Measurements from ENCODE around the gene HBA1.
"Not testable (repeated sequence)": the region's sequence is repeated elsewhere in the genome, so short reads cannot be mapped to it uniquely, and the experiment has no call there.

The HBA1 gene

GRCh38 chr16:203246-203645, 26.8 kb downstream of the HBA1 start:
- ATAC-seq, result no peak
- TF ChIP-seq PPARA (CRISPR knock-in tag; IDR thresholded peaks at IDR 0.05; ENCODE audit: borderline replicate concordance), result no peak
- no peak for TF ChIP-seq ZNF565 (CRISPR knock-in tag; conservative IDR thresholded peaks at IDR 0.05; ENCODE audit: low read depth)
- TF ChIP-seq SNAI2 (CRISPR knock-in tag; IDR thresholded peaks at IDR 0.05), result no peak
- TF ChIP-seq BACH2 (CRISPR knock-in tag; IDR thresholded peaks at IDR 0.05; ENCODE audit: borderline replicate concordance), result no peak
- no peak for TF ChIP-seq OSR1 (CRISPR knock-in tag; IDR thresholded peaks at IDR 0.05)
- no peak for TF ChIP-seq ZC3H10 (CRISPR knock-in tag; IDR thresholded peaks at IDR 0.05)
- TF ChIP-seq TSHZ2 (CRISPR knock-in tag; IDR thresholded peaks at IDR 0.05), result no peak
- TF ChIP-seq GLIS3 (CRISPR knock-in tag; IDR thresholded peaks at IDR 0.05), result no peak
- no peak for TF ChIP-seq ARNTL (CRISPR knock-in tag; IDR thresholded peaks at IDR 0.05; ENCODE audit: borderline replicate concordance, low read depth)
- no peak for TF ChIP-seq PATZ1 (CRISPR knock-in tag; IDR thresholded peaks at IDR 0.05; ENCODE audit: borderline replicate concordance)
- TF ChIP-seq POU6F1 (CRISPR knock-in tag; IDR thresholded peaks at IDR 0.05; ENCODE audit: borderline replicate concordance, low read depth), result no peak
- no peak for TF ChIP-seq CSDC2 (CRISPR knock-in tag; IDR thresholded peaks at IDR 0.05)
- no peak for TF ChIP-seq TCF4 (CRISPR knock-in tag; IDR thresholded peaks at IDR 0.05; ENCODE audit: borderline replicate concordance)
- no peak for TF ChIP-seq ISL1 (CRISPR knock-in tag; IDR thresholded peaks at IDR 0.05)
- TF ChIP-seq ZFP3 (CRISPR knock-in tag; IDR thresholded peaks at IDR 0.05), result no peak

GRCh38 chr16:204046-204445, 27.6 kb downstream of the HBA1 start:
- ATAC-seq, result not testable (repeated sequence)

- ATAC-seq, result not testable (repeated sequence)
Measured at GRCh38 chr16:209359-209758, 32.9 kb downstream of the HBA1 start.

- not testable (repeated sequence) for ATAC-seq
Measured at GRCh38 chr16:211631-212180, 35.2 kb downstream of the HBA1 start.

GRCh38 chr16:212999-213398, 36.5 kb downstream of the HBA1 start:
- ATAC-seq, result no peak; the same call in 2 of the 3 replicates
- TF ChIP-seq ZFP30 (CRISPR knock-in tag; IDR thresholded peaks at IDR 0.05) (no peak), BACH2 (CRISPR knock-in tag; IDR thresholded peaks at IDR 0.05; ENCODE audit: borderline replicate concordance) (no peak), RARB (CRISPR knock-in tag; IDR thresholded peaks at IDR 0.05) (no peak), ESRRG (CRISPR knock-in tag; IDR thresholded peaks at IDR 0.05) (no peak), PPARA (CRISPR knock-in tag; IDR thresholded peaks at IDR 0.05; ENCODE audit: borderline replicate concordance) (no peak)

GRCh38 chr16:220021-220420, 43.5 kb downstream of the HBA1 start:
- ATAC-seq, result no peak
- TF ChIP-seq CREB5 (CRISPR knock-in tag; IDR thresholded peaks at IDR 0.05; ENCODE audit: low read depth) (no peak), RARB (CRISPR knock-in tag; IDR thresholded peaks at IDR 0.05) (no peak), ARNTL (CRISPR knock-in tag; IDR thresholded peaks at IDR 0.05; ENCODE audit: borderline replicate concordance, low read depth) (no peak), TOX (CRISPR knock-in tag; IDR thresholded peaks at IDR 0.05; ENCODE audit: borderline replicate concordance) (no peak), TSHZ2 (CRISPR knock-in tag; IDR thresholded peaks at IDR 0.05) (no peak), ZNF8 (CRISPR knock-in tag; IDR thresholded peaks at IDR 0.05) (no peak), BACH2 (CRISPR knock-in tag; IDR thresholded peaks at IDR 0.05; ENCODE audit: borderline replicate concordance) (no peak), ZNF70 (CRISPR knock-in tag; IDR thresholded peaks at IDR 0.05) (no peak)
